Measurements from ENCODE around the gene CCL18. TPM values are rescaled to one million over a fixed set of nuclear protein-coding genes. Genes with fewer than 3 reads are reported as not detected.

The CCL18 gene
- polyA plus RNA-seq, 1 donor from 2014 or later, result not detected

DNA sequence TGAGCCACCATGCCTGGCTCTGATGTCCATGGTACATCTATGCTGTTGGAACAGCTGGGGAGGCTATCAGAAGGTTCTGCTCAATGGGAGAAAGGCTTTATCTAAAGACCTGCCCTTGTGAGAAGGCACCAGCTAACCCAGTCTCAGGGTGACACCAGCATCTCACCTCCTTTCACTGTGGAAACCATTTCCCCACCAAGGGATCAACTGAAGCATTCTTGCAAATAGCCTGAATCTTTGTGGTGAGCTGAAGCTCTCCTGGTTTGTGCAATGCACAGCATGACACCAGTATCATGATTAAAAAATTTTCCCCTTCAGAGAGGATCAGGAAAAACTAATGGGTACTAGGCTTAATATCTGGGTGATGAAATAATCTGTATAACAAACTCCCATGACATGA is 5.1 kb downstream of the CCL18 start:
- no peak for TF ChIP-seq MXI1 (conservative IDR thresholded peaks at IDR 0.05; ENCODE audit: poor library complexity, severe bottlenecking)
- TF ChIP-seq EZH2 (IDR thresholded peaks at IDR 0.05; ENCODE audit: borderline replicate concordance, insufficient read depth, low read length, poor library complexity, severe bottlenecking), result no peak
- TF ChIP-seq TAF1 (IDR thresholded peaks at IDR 0.05; ENCODE audit: low read depth), result no peak
- no peak for TF ChIP-seq RAD21 (conservative IDR thresholded peaks at IDR 0.05)
- TF ChIP-seq POLR2AphosphoS5 (IDR thresholded peaks at IDR 0.05), result no peak
- TF ChIP-seq EP300 (conservative IDR thresholded peaks at IDR 0.05; ENCODE audit: poor library complexity, severe bottlenecking), result no peak
- TF ChIP-seq, protein P1, sequence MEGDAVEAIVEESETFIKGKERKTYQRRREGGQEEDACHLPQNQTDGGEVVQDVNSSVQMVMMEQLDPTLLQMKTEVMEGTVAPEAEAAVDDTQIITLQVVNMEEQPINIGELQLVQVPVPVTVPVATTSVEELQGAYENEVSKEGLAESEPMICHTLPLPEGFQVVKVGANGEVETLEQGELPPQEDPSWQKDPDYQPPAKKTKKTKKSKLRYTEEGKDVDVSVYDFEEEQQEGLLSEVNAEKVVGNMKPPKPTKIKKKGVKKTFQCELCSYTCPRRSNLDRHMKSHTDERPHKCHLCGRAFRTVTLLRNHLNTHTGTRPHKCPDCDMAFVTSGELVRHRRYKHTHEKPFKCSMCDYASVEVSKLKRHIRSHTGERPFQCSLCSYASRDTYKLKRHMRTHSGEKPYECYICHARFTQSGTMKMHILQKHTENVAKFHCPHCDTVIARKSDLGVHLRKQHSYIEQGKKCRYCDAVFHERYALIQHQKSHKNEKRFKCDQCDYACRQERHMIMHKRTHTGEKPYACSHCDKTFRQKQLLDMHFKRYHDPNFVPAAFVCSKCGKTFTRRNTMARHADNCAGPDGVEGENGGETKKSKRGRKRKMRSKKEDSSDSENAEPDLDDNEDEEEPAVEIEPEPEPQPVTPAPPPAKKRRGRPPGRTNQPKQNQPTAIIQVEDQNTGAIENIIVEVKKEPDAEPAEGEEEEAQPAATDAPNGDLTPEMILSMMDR (IDR thresholded peaks at IDR 0.05; ENCODE audit: poor library complexity, severe bottlenecking), result no peak
- no peak for TF ChIP-seq REST (IDR thresholded peaks at IDR 0.05; ENCODE audit: borderline replicate concordance)
- TF ChIP-seq SMC3 (conservative IDR thresholded peaks at IDR 0.05; ENCODE audit: poor library complexity), result no peak
- Histone ChIP-seq H3K79me2 (replicated peaks; ENCODE audit: insufficient read depth, low read length) (no peaks in the 10 kb centered on the region), H4K20me1 (ENCODE audit: insufficient read depth) (no peaks in the 10 kb centered on the region), H3K27ac (ENCODE audit: low read length) (no peak overlapping the region), H3K36me3 (ENCODE audit: insufficient read depth, low read length) (no peaks in the 10 kb centered on the region), H2AFZ (ENCODE audit: low read depth, low read length) (no peak overlapping the region), H3K9ac (ENCODE audit: low read length) (no peak overlapping the region), H3K27me3 (ENCODE audit: insufficient read depth, low read depth, low read length) (no peaks in the 10 kb centered on the region), H3K9me2 (ENCODE audit: insufficient read depth, low read length) (no peaks in the 10 kb centered on the region), H3K9me3 (ENCODE audit: low read length) (no peaks in the 10 kb centered on the region), H3K4me3 (ENCODE audit: low read length) (no peak overlapping the region), H3K4me2 (ENCODE audit: low read length) (no peak overlapping the region), H3F3A (ENCODE audit: insufficient read depth, low read length, poor library complexity, severe bottlenecking) (no peaks in the 10 kb centered on the region)

GRCh38 chr17:36070427-36070826 is 6.4 kb downstream of the CCL18 start:
- Histone ChIP-seq H4K20me1 (ENCODE audit: insufficient read depth) (no peaks in the 10 kb centered on the region), H3K9me3 (ENCODE audit: low read length) (no peaks in the 10 kb centered on the region), H3K27me3 (ENCODE audit: insufficient read depth, low read depth, low read length) (no peaks in the 10 kb centered on the region), H3K4me3 (ENCODE audit: low read length) (no peak overlapping the region), H3K9me2 (ENCODE audit: insufficient read depth, low read length) (no peaks in the 10 kb centered on the region), H3F3A (ENCODE audit: insufficient read depth, low read length, poor library complexity, severe bottlenecking) (no peaks in the 10 kb centered on the region), H3K27ac (ENCODE audit: low read length) (no peak overlapping the region), H3K36me3 (ENCODE audit: insufficient read depth, low read length) (no peaks in the 10 kb centered on the region), H3K79me2 (replicated peaks; ENCODE audit: insufficient read depth, low read length) (no peaks in the 10 kb centered on the region), H3K9ac (ENCODE audit: low read length) (no peak overlapping the region), H3K4me2 (ENCODE audit: low read length) (no peak overlapping the region), H2AFZ (ENCODE audit: low read depth, low read length) (no peak overlapping the region)
- no peak for TF ChIP-seq TAF1 (IDR thresholded peaks at IDR 0.05; ENCODE audit: low read depth)
- TF ChIP-seq REST (IDR thresholded peaks at IDR 0.05; ENCODE audit: borderline replicate concordance), result no peak
- TF ChIP-seq SMC3 (conservative IDR thresholded peaks at IDR 0.05; ENCODE audit: poor library complexity), result no peak
- TF ChIP-seq, protein P1 (IDR thresholded peaks at IDR 0.05; ENCODE audit: poor library complexity, severe bottlenecking), result no peak
- TF ChIP-seq POLR2AphosphoS5 (IDR thresholded peaks at IDR 0.05), result no peak
- TF ChIP-seq EP300 (conservative IDR thresholded peaks at IDR 0.05; ENCODE audit: poor library complexity, severe bottlenecking), result no peak
- TF ChIP-seq EZH2 (IDR thresholded peaks at IDR 0.05; ENCODE audit: borderline replicate concordance, insufficient read depth, low read length, poor library complexity, severe bottlenecking), result no peak
- TF ChIP-seq RAD21 (conservative IDR thresholded peaks at IDR 0.05), result no peak
- no peak for TF ChIP-seq MXI1 (conservative IDR thresholded peaks at IDR 0.05; ENCODE audit: poor library complexity, severe bottlenecking)
